ENCODE data around the gene TOP3A. TPM values are rescaled to one million over a fixed set of nuclear protein-coding genes. Genes with fewer than 3 reads are reported as not detected.
A peak's percentile ranks its signal among the peaks of the same experiment; 100 is the strongest.

TOP3A gene
- total and polyA plus RNA-seq, 2 of the 13 experiments (the other 11 are each of a cell fraction or from before 2014, with no cell fraction given) = 16.9 to 36.8 TPM

GRCh38 chr17:18260332-18261145 is 54.3 kb downstream of the TOP3A start, which contains the start of gene MIEF2 (continued):
- TF ChIP-seq CREM (IDR thresholded peaks at IDR 0.05) = peak; percentile 81
- no peak for TF ChIP-seq CREM (CRISPR knock-in tag; IDR thresholded peaks at IDR 0.05)
- peak; percentile 51; the same call in 1 of the 2 replicates for TF ChIP-seq THAP9 (CRISPR knock-in tag; IDR thresholded peaks at IDR 0.05; ENCODE audit: borderline replicate concordance)
- TF ChIP-seq NFAT5 (CRISPR knock-in tag; IDR thresholded peaks at IDR 0.05) = peak; percentile 42; the same call in 1 of the 2 replicates
- no peak for TF ChIP-seq ZNF101 (CRISPR knock-in tag; IDR thresholded peaks at IDR 0.05; ENCODE audit: borderline replicate concordance, low read depth)
- TF ChIP-seq MXD4 (CRISPR knock-in tag; IDR thresholded peaks at IDR 0.05) = no peak
- peak; percentile 81 for TF ChIP-seq ATF7-NPFF (CRISPR knock-in tag; IDR thresholded peaks at IDR 0.05; ENCODE audit: low read depth)
- TF ChIP-seq ZNF276 (CRISPR knock-in tag; IDR thresholded peaks at IDR 0.05; ENCODE audit: low read depth) = no peak
- TF ChIP-seq ZFP41 (CRISPR knock-in tag; IDR thresholded peaks at IDR 0.05; ENCODE audit: borderline replicate concordance) = peak; percentile 58; the same call in 1 of the 2 replicates
- TF ChIP-seq GPBP1L1 (CRISPR knock-in tag; IDR thresholded peaks at IDR 0.05) = no peak
- peak; percentile 95 for TF ChIP-seq PBX2 (CRISPR knock-in tag; IDR thresholded peaks at IDR 0.05)
- no peak for TF ChIP-seq HMGA1 (CRISPR knock-in tag; conservative IDR thresholded peaks at IDR 0.05)
- no peak for TF ChIP-seq BRCA1 (CRISPR knock-in tag; IDR thresholded peaks at IDR 0.05)
- peak; percentile 78; the same call in 1 of the 2 replicates for TF ChIP-seq KDM5A (IDR thresholded peaks at IDR 0.05; ENCODE audit: borderline replicate concordance, low read length)
- no peak for TF ChIP-seq THYN1 (CRISPR knock-in tag; IDR thresholded peaks at IDR 0.05; ENCODE audit: borderline replicate concordance, low read depth)

Measured in HepG2 (cell line).